Left renal cortex interstitium (tissue), 4 donors: Measurements from ENCODE around the gene NWD2. TPM values are rescaled to one million over a fixed set of nuclear protein-coding genes. Genes with fewer than 3 reads are reported as not detected.
"Not testable (repeated sequence)": the region's sequence is repeated elsewhere in the genome, so short reads cannot be mapped to it uniquely, and the experiment has no call there.

Experiments used
- DNase-seq, 4 donors: peaks; one replicate each; pipeline ENCODE4 v3.0.0-alpha.2; 2013; ENCODE audit warnings: low read depth in 4 of 4, low spot score in 2 of 4, missing footprints in 1 of 4
- polyA plus RNA-seq, 4 donors: library from polyadenylated mRNA; unstranded; fragments of 120-200 nt; gene quantifications; one replicate each; pipeline ENCODE4 v1.2.1, GENCODE V29; 2013; ENCODE audit not compliant: insufficient read length in 4 of 4

Gene NWD2
- polyA plus RNA-seq, 4 donors: 0.11 to 0.24 (median 0.12) TPM

DNA sequence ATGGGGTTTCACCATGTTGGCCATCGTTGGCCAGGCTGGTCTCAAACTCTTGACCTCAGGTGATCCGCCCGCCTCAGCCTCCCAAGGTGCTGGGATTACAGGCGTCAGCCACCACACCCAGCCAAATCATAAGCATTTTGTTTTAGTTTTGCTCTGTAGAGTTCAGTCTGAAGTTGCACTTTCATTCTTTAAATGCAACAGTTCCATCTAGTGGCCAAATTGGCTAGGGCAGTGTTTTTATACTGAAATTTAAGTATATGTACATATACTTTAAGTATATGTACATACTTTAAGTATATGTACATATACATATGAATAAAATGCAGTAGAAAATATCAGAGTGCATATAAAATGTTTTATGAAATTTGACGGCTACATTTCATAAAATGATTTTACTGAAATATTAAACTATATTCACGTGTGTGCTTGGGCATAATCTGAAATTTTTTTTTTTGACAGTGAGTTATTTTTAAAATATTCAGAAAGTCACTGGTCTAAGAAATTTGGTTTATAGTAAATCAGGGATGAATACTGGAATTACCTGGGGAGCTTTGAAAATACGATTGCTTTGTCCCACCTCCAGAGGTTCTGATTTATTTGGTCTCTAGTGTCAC is 145.5 kb downstream of the NWD2 start:
- DNase-seq: peak in 3 of 4 donors; percentile 22 to 52 (median 24)

- no peak for DNase-seq
Observed at GRCh38 chr4:37392521-37393255, 148.1 kb downstream of the NWD2 start.

- no peak for DNase-seq
Observed at GRCh38 chr4:37393321-37393720, 148.8 kb downstream of the NWD2 start.

DNA sequence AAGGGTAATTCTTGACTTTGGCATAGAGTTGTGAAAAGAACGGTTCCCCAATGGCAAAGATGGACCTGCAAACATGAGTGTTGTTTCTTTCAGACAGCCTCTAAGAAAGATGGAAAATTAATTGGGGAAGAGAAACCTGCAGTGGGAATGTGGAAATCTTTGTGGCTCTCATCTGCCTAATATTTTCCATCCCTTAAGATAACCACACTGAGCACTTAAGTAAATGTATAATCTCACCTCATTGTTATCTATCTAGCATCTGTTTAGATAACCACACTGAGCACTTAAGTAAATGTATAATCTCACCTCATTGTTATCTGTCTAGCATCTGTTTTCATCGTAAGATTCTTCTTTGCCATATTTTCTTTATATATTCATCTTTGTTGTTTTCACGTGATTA is 149.3 kb downstream of the NWD2 start:
- no peak for DNase-seq

- DNase-seq: no peak
Observed at GRCh38 chr4:37397505-37397904, 153.0 kb downstream of the NWD2 start.

DNA sequence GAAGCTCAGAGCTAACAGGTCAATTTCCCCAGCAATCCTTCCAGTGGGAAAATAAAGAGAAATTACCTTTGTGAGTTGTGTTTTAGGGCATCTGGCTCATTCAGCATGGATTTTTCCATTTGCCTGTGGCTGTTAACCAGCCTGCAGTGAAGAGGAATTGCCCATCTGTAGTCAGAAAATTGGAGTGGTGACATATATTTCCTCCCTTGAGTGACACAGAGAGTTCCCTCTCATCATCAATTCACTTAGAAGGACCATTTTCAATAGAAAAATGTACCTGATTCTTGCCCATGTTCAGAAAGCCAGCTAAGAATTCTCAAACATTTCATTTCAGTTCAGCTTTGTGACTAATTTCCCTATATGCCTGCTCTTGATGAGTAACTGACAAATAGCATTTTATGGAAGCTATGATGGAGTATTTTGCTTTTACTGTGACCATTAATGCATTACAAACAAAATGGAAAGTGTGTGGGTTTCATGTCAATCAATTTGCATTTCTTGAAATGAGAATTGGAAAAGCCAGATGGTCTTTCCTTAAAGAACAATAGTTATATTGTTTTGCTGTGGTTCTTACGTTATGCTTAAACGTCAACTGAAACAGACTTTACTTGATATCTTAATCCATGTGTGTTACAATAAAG is 155.8 kb downstream of the NWD2 start:
- DNase-seq: no peak

- DNase-seq: not testable (repeated sequence)
Observed at GRCh38 chr4:37407938-37408826, 163.6 kb downstream of the NWD2 start.

GRCh38 chr4:37413612-37414011 is 169.1 kb downstream of the NWD2 start:
- not testable (repeated sequence) for DNase-seq

GRCh38 chr4:37415845-37416369 is 171.4 kb downstream of the NWD2 start:
- no peak for DNase-seq

DNA sequence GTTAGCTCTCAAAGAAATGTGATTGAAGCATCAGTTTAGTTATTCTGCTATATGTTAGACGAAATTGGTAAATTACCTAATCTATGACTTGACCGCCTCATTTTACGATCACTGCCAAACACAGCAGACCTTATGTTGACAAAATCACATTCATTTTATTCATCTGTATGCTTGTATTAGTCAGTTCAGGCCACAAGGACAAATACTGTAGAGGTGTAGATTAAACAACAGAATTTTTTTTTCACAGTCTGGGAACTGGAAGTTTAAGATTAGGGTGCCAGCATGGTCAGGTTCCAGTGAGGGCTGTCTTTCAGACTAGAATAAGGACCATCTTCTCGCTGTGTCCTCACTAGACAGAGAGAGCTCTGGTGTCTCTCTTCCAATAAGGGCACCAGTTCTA is 177.1 kb downstream of the NWD2 start:
- DNase-seq: no peak

- no peak for DNase-seq
Observed at GRCh38 chr4:37422102-37422501, 177.6 kb downstream of the NWD2 start.

GRCh38 chr4:37422638-37423037 is 178.1 kb downstream of the NWD2 start:
- no peak for DNase-seq

DNA sequence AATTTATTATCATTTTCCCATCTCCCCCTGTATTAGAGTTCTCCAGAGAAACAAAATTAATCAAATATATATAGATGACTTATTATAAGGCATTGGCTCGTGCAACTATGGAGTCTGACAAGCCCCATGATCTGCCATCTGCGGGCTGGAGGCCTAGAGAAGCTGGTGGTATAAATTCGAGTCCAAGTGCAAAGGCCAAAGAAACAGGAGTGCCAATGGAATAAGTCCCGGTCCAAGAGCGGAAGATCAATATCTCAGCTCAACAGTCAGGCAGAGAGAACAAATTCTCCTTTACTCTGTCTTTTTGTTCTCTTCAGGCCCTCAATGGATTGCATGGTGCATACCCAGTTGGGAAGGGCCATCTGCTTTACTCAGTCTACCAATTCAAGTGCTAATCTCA is 178.8 kb downstream of the NWD2 start:
- DNase-seq: no peak

- no peak for DNase-seq
Observed at GRCh38 chr4:37424753-37425152, 180.2 kb downstream of the NWD2 start.

- no peak for DNase-seq
Observed at GRCh38 chr4:37425857-37426256, 181.3 kb downstream of the NWD2 start.

DNA sequence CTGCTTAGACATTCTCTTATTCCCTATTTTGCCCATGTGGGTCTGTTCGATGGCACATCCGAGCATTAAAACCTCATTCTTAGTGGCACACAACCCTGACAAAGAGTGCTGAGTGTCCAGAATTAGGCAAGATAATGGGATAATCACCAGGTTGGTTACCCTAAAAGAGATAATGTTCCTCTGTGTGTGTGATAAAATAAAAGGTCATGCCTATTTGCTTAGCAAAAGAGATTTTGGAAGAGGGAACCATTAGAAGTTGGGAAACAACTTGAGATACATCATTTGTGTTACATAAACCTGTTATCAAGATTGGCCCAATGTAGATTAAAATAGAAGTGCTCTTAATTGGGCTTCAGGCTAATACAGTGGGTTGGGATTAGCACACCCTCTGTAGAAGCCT is 182.7 kb downstream of the NWD2 start:
- no peak for DNase-seq

DNA sequence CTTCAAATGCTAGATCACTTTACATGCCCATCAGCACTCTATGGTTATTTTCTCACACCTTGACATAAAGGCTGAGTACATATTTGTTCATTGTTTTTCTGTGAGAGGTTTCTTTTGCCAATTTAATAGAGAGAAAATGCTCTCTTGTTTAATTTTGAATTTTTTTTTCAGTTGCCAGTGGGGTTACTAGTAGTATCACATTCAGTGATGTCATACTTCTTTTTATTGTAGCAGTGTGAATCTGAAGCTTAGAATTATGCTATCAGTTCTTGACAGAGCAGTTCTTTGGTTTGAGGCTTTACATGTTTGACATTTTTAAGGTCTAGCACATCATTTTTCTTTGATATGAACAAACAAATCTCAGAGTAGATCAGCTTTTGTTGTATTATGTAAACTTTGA is 185.4 kb downstream of the NWD2 start:
- no peak for DNase-seq

DNA sequence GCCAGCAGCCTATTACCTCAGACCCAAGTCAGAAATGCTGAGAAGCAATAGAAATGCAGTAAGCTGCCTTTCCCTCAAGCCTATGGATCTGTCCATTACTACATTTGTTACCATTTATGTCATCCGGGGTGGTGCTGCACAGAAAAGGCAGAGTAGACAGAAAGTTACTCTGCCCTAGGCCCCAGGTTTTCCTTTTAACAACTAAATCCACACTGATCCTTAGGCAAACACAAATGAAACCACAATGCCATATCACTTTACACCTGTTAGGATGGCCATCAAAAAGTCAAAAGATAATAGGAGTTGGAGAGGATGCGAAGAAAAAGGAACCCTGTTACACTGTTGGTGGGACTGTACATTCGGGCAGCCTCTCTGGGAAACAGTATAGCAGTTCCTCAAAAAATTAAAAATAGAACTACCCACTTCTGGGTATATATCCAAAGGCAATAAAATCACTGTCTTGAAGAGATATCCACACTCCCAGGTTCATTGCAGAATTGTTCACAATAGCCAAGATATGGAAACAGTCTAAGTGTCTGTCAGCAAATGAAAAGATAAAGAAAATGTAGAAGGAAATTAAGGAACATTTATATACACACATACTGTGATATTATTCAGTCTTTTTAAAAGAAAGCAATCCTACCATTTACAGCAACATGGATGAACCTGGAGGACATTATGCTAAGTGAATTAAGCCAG is 186.3 kb downstream of the NWD2 start:
- no peak for DNase-seq

GRCh38 chr4:37431417-37431743 is 186.8 kb downstream of the NWD2 start:
- no peak for DNase-seq

DNA sequence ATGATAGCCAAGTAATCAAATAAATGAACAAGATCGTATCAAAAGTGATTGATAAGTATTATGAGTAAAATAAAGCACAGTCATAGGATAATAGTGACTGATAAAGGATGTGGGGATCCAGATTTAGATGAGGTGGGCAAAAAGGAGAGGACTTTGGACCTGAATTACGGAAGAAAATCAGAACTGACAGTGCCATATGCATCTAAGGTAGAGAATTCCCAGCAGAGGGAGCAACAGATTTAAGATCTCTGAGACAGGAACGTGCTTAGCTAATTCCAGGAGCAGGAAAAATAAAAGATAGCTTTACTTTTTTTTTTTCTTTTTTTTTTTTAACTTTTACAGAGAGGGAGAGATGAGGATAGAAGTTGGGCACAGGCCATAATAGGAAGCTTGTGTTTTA is 189.9 kb downstream of the NWD2 start:
- no peak for DNase-seq
